ENCODE measurements around the gene CPEB4. TPM values are rescaled to one million over a fixed set of nuclear protein-coding genes. Genes with fewer than 3 reads are reported as not detected.

Gene CPEB4
- total and polyA plus RNA-seq, 9 of the 15 experiments (the other 6 are each of a cell fraction or from before 2014, with no cell fraction given), result 7.4 to 21.3 (median 12.4) TPM

- TF ChIP-seq SFPQ (IDR thresholded peaks at IDR 0.05; ENCODE audit: low read depth, low read length), result no peak
- no peak for TF ChIP-seq ETV6 (IDR thresholded peaks at IDR 0.05; ENCODE audit: borderline replicate concordance in 1 of 2, low read depth in 2 of 2, low read length in 1 of 2)
- no peak for TF ChIP-seq ETV6 (CRISPR knock-in tag; IDR thresholded peaks at IDR 0.05; ENCODE audit: borderline replicate concordance)
- no peak for TF ChIP-seq ZFPM2 (CRISPR knock-in tag; IDR thresholded peaks at IDR 0.05)
- TF ChIP-seq GATA2 (CRISPR knock-in tag; IDR thresholded peaks at IDR 0.05), result no peak
- TF ChIP-seq ESRRA (IDR thresholded peaks at IDR 0.05; ENCODE audit: borderline replicate concordance, low read depth), result no peak
- no peak for TF ChIP-seq CREM (IDR thresholded peaks at IDR 0.05; ENCODE audit: low read depth)
- TF ChIP-seq CHAMP1 (IDR thresholded peaks at IDR 0.05), result no peak
- 0 out of 2 replicates have a peak, but pooled peaks have one; percentile 33 for TF ChIP-seq SNAPC5 (CRISPR knock-in tag; IDR thresholded peaks at IDR 0.05)
- TF ChIP-seq ZNF184 (CRISPR knock-in tag; IDR thresholded peaks at IDR 0.05), result no peak
- TF ChIP-seq TSC22D4 (tag; IDR thresholded peaks at IDR 0.05), result no peak
- no peak for TF ChIP-seq TCF3 (CRISPR knock-in tag; IDR thresholded peaks at IDR 0.05)
- peak; percentile 85 for TF ChIP-seq MECOM (CRISPR knock-in tag; IDR thresholded peaks at IDR 0.05)
- TF ChIP-seq ARNT (IDR thresholded peaks at IDR 0.05), result no peak
- no peak for TF ChIP-seq MLX (CRISPR knock-in tag; conservative IDR thresholded peaks at IDR 0.05)
- peak; percentile 33; the same call in 1 of the 2 replicates for TF ChIP-seq TEAD4 (IDR thresholded peaks at IDR 0.05; ENCODE audit: low read length)
- TF ChIP-seq TEAD4 (CRISPR knock-in tag; IDR thresholded peaks at IDR 0.05; ENCODE audit: borderline replicate concordance), result no peak
- no peak for TF ChIP-seq ZNF696 (CRISPR knock-in tag; conservative IDR thresholded peaks at IDR 0.05)
- TF ChIP-seq MEIS2 (IDR thresholded peaks at IDR 0.05; ENCODE audit: partially characterized antibody), result peak; percentile 66
- TF ChIP-seq ZNF512 (tag; IDR thresholded peaks at IDR 0.05), result no peak
- no peak for TF ChIP-seq MITF (IDR thresholded peaks at IDR 0.05)
These were observed 30.0 kb upstream of the CPEB4 start (continued) for GRCh38 chr5:173858021-173858669.
